GM18511 (cell line): Measurements from ENCODE around the gene BBOF1.
A peak's percentile ranks its signal among the peaks of the same experiment; 100 is the strongest.

Source experiments
- ATAC-seq: cut with Tn5 transposase; IDR thresholded peaks from one replicate; pipeline ENCODE4 v1.9.1; 2021; ENCODE audit warnings: mild to moderate bottlenecking, moderate library complexity; ENCODE audit not compliant: unreplicated experiment

BBOF1 gene

GRCh38 chr14:74019408-74020137, 424 bp downstream of the BBOF1 start:
- peak; percentile 12 for ATAC-seq

- no peak for ATAC-seq
Observed at GRCh38 chr14:74022346-74022745, 3.2 kb downstream of the BBOF1 start.

GRCh38 chr14:74029136-74029535, 10.0 kb downstream of the BBOF1 start:
- ATAC-seq: no peak

- ATAC-seq: no peak
Observed at GRCh38 chr14:74034572-74034971, 15.4 kb downstream of the BBOF1 start.

- ATAC-seq: no peak
Observed at GRCh38 chr14:74035556-74035955, 16.4 kb downstream of the BBOF1 start.

DNA sequence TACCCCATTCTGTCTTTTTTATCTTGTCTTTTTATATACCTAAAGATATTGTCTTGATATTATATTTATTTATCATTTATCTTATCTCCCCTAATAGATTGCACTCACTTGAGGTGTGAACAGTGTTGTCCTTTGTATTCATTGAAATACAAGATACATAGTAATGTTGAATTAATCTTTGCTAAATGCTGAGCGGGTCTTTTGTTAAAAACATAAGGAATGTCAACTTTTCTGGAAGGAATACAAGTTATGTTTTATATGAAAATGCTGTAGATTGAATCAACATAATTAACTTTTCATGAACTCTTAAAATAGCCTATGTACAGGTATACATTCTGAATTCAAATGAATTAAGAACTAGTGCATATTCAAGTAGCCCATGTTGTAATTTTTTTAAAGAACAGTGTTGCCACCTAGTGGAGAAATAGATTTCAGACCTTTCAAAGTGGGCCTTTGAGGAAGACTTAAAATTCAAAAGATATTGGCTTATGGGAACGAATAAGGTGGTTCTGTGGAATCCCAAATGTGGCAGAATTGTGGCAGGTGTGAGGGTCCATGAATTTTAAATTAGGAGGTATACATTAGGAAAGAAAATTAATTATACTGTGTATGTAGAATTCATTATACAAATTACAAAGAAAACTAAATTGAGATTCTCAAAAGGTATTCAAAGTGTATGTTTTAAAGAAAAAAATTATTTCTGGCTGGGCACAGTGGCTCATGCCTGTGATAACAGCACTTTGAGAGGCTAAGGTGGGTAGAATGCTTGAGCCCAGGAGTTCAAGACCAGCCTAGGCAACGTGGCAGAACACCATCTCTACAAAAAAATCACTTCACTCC, 19.1 kb downstream of the BBOF1 start:
- no peak for ATAC-seq

DNA sequence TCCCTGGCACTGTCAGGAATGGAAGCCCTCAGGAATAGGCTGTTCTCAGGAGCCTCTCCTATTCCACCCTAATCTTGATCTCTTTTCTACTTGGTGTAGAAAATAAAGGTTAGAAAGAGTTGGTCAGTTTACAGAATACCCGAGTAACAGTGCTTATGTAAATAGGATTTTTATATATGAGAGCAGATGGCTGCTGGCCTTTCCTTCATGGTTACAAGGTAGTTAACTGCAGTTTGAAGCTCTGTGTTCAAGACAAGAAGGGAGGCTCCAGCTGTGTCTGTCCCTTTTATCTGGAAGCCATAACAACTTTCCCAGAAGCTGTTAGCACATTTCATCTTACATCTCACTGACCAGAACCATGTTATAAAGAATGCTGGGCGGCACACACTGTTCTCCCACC, 23.1 kb downstream of the BBOF1 start:
- no peak for ATAC-seq

GRCh38 chr14:74045522-74045921, 26.4 kb downstream of the BBOF1 start:
- ATAC-seq: no peak

DNA sequence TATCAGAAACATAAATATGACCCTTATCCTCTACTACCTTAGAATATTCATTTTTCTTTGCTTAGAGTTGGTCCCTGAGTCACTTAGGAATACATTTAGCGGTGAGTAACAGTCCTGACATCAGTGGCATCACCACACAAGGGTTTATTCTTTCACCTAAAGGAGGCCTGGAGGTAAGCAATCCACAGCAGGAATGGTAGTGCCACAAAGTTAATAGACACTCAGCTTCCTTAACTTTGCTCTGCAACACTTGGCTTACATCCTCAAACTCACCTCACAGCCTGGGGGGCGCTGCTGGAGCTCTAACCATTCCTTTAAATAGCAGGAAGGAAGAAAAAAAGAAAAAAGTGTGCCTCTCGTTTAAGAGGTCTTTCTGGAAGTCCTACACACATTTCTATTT, 29.1 kb downstream of the BBOF1 start:
- ATAC-seq: no peak

DNA sequence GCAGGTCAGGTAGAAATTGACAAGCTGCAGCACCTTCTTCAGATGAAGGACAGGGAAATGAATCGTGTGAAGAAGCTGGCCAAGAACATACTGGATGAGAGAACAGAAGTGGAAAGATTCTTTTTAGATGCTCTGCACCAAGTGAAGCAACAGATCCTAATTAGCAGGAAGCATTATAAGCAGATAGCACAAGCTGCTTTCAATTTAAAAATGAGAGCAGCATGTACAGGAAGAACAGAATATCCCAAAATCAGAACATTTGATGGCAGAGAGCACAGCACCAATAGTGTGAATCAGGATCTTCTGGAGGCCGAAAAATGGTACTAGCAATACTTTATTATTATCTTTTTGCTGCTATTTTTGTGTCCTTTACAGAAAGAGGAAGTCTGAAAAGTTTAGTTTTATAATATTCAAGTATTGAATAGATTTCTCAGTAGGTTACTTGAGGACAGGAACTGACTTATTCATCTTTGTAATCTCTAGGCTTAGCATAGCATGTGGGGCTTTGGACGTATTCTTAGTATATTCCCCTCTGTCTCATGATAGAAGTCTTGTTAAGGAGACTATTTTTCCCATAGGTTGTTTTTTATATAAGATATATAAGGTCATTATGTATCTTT, 30.8 kb downstream of the BBOF1 start:
- no peak for ATAC-seq

GRCh38 chr14:74062809-74063150, 43.6 kb downstream of the BBOF1 start:
- no peak for ATAC-seq

- ATAC-seq: no peak
Observed at GRCh38 chr14:74064426-74064825, 45.3 kb downstream of the BBOF1 start.

DNA sequence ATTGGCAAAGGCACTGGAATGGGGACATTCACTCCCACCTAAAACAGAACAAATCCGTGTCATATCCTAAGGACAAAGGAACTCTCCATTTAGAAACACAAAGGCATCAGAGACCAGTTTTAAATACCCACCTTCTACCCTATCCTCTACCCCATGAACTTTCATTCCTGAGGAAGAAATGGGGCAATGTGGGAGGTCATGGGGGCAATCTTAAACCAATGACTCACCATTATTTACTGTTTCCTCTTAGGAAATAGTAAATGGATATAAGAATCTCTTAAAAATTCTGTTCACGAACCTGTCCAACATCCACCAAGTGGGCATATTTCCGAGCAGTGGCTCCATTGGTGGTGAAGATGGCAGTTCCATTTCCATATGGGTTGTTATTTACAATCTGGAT, 45.7 kb downstream of the BBOF1 start:
- no peak for ATAC-seq

DNA sequence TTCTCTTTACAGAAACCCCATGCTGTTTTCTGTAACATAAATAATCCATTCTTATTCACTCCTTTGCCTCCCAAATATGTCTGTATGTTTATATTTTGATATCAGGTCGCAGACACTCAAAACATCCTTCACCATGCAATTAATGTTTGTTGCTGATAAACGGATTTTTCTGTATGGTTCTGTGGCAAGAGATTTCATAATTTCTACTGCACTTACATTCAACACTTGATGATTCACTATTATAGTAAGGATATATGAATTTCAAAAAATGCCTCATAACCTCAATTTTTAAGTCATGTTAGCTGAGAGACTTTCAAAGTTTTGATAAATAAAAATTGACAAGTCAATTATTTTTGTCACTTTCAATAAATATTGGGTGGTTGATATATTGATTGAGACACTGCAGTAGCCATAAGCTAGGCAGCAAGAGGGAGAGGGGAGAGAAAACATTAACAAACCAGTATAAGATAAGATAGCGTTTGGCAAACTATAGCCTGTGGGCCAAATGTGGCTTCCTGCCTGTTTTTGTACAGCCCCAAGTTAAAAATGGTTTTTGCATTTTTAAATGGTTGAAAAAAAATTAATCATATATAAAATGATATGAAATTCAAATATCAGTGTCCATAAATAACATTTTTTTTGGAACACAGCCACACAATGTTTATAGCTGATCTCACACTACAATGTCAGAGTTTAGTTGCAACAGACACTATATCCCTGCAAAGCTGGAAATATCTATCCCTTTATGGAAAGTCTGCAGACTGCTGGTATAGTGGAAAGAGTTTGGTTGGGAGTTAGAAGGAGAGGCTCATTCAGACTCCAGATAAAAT, 46.8 kb downstream of the BBOF1 start:
- no peak for ATAC-seq

- ATAC-seq: no peak
Observed at GRCh38 chr14:74077401-74077800, 58.3 kb downstream of the BBOF1 start.

- ATAC-seq: no peak
Observed at GRCh38 chr14:74080820-74081460, 61.8 kb downstream of the BBOF1 start.

GRCh38 chr14:74081491-74081890, 62.3 kb downstream of the BBOF1 start:
- no peak for ATAC-seq

DNA sequence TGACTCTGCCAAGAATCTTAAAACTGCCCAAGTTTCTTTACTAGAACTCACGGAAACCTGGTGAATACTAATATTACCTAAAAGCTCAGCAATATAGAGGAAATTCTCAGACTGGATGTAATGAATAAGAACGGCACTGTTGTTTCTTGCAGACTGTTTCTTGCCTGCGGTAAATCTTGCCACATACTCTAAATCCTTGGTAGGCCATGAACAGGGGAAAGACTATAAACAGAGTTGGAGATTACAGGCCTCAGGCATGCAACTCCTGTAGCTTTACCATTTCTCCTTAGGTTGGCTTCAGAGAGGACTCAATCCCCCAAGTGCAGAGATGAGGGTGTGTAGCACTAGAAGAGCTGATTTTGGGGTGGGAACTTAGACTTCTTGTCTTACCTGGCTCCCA, 64.0 kb downstream of the BBOF1 start:
- no peak for ATAC-seq

DNA sequence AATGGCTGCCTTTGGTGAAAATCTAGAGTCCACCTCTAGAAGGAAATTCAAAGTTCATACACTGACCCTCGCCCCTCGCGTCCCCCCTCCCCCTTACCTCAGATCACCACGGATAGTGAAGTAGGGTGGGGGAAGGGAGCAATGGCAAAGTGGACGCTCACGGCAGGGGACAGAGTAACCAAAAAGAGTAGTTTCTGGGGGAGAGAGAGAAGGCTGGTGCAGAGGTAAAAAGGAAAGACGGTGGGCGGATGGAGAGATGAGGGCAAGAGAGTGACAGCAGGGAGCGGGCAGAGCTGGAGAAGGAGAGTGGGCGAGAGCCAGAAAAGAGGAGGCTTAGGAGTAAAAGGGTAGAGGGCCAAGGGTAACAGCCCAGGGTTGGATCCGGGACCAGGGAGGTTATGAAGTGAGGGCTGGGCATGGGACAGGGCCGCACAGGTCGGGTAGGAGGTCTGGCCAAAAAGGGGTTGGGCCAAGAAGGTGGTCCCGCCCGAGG, 64.7 kb downstream of the BBOF1 start:
- peak; percentile 12 for ATAC-seq

DNA sequence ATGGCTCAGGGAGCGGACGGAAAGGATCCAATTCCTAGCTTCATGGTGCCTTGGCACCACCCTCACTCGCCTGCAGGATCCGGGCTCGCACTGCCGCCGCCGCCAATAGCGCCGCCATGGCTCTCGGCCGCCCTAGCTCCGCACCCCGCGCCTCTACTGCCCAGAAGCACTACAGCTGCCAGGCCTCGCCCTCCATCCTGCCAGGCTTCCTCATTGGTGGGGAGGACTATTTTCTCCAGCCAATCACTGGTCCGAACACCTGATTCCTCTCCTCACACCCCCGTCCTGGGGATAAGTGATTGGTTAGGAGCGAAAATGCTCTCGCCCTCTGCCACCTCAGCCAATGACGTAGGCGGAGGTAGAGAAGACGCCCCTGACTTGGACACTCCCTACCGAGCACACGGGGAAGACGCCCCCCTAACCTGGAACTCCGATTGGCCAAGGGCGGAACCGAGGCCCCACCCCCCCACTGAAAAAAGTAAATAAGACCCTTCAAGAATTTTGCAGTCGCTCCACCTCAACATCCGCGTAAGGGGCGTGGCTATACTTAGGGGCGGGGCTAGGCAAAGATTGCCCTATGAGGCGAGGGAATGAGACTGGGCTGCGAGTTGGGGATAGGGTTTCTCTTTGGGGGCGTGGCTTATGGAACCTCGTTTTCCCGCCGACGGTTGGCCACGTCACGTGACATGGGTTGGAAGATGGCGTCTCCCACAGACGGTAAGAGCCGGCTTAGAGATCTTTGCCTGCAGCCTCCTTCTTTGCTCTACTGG, 65.3 kb downstream of the BBOF1 start, which contains the start of the genes ALDH6A1 and LIN52:
Gene ALDH6A1 (minus strand): TSS at position 177 of the 770 bp plus-strand sequence. CDS start 59 bp downstream, at position 118.
Gene LIN52 (plus strand): TSS at position 680 of the 770 bp plus-strand sequence. CDS start 19 bp downstream, at position 699.
- peak; percentile 93 for ATAC-seq
